ENCODE data around the gene POLR2H.

POLR2H gene

DNA sequence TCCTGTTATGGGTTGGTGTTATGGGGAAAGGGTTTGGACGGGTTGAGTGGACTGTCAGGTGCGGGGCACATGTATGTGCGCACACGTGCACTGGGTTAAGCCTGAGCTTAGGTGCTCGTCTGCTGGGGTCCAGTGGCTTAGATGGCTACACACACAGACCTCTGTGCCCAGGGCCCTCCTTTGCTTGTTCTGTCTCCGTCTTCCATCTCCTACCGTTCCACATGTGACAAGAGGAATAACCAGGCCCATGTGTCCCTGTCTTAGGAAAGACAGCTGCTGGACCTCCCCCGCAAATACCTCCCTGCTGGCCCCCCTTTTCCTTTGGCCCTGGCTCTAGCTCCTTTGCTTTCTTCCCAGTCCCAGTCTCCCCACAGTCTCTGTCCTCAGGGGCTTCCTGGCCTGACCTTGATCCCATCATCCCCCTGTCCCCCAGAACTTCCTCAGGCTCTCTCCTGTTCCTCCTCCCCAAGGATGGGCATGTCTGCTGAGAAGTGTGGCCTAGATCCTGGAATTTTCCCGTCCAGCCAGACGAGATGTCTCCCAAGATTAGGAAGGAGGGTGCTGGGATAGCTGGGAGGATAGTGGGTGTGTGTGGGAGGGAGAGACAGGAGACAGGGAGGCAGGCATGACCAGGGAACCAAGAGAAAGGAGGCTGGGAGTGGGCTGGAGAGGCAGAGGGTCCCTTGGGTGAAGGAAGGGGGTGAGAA lies 17.3 kb downstream of the POLR2H start:
- Mint-ChIP-seq H3K4me3 (peak overlapping the region; percentile 78), H3K9me3 (no peaks in the 10 kb centered on the region), H3K27ac (no peak overlapping the region), H3K4me1 (peaks cover 5% of the 10 kb centered on the region), H3K36me3 (no peaks in the 10 kb centered on the region), H3K27me3 (peaks cover 35% of the 10 kb centered on the region)
- no peak for DNase-seq (ENCODE audit: low spot score in 2 of 2)
- ATAC-seq (ENCODE audit: low read depth) = no peak

DNA sequence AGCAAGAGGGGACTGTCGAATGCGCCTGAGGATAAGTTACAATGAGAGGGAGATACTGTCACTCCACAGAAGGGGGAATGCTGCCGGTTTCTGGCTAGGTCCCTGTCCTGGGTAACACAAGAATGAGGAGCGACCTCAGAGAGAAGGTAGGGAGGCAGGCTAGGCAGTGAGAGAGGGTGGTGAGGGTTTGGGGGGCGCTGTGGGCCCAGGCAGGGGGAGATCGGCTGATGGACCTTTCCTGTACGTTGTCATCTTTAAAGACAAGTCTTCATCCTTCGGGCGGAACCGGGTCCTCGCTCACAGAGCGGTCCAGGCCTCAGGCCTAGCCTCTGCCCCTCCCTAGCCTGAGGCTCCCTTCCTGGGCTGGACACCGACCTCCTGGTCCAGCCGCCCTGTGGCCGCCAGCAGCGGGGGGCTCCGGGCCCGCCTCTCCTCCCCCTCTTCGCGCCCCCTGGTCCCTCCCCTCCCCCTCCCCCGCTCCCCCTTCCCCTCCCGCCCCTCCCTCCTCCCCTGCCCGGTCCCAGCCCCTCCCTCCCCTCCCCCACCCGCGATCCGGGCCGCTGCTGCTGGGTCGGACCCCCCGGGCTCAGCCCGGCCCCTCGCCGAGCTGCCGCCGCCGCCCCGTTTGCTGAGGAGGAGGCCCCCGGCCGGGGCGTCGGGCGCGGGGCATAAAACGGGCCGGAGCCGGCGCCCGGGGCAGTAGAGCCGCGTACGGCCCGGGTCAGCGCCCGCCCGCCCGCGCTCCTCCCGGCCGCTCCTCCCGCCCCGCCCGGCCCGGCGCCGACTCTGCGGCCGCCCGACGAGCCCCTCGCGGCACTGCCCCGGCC lies 18.1 kb downstream of the POLR2H start, which contains the start of gene CHRD:
Gene CHRD, plus strand, starts transcription at position 697 of the 827 bp plus-strand sequence. CDS start 265 bp downstream, outside the sequence.
- Mint-ChIP-seq H3K27ac (no peak within 1 kb of the TSS), H3K4me1 (peaks cover 5% of the 10 kb centered on the region), H3K9me3 (no peaks in the 10 kb centered on the region), H3K27me3 (peaks cover 41% of the 10 kb centered on the region), H3K4me3 (peak within 1 kb of the TSS; percentile 78), H3K36me3 (no peaks in the 10 kb centered on the region)
- no peak for DNase-seq (ENCODE audit: low spot score in 2 of 2)
- ATAC-seq (ENCODE audit: low read depth) = no peak

DNA sequence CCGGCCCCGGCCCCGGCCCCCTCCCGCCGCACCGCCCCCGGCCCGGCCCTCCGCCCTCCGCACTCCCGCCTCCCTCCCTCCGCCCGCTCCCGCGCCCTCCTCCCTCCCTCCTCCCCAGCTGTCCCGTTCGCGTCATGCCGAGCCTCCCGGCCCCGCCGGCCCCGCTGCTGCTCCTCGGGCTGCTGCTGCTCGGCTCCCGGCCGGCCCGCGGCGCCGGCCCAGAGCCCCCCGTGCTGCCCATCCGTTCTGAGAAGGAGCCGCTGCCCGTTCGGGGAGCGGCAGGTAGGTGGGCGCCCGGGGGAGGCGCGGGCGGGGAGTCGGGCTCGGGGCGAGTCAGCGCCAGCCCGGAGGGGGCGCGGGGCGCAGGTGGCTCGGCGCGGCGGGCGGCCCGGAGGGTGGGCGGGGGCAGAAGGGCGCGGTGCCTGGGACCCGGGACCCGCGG lies 18.7 kb downstream of the POLR2H start:
- Mint-ChIP-seq H3K4me3 (no peak overlapping the region), H3K27ac (no peak overlapping the region), H3K27me3 (peaks cover 43% of the 10 kb centered on the region), H3K36me3 (no peaks in the 10 kb centered on the region), H3K9me3 (no peaks in the 10 kb centered on the region), H3K4me1 (peaks cover 5% of the 10 kb centered on the region)
- DNase-seq (ENCODE audit: low spot score in 2 of 2) (no peak), ATAC-seq (ENCODE audit: low read depth) (peak; percentile 30)

DNA sequence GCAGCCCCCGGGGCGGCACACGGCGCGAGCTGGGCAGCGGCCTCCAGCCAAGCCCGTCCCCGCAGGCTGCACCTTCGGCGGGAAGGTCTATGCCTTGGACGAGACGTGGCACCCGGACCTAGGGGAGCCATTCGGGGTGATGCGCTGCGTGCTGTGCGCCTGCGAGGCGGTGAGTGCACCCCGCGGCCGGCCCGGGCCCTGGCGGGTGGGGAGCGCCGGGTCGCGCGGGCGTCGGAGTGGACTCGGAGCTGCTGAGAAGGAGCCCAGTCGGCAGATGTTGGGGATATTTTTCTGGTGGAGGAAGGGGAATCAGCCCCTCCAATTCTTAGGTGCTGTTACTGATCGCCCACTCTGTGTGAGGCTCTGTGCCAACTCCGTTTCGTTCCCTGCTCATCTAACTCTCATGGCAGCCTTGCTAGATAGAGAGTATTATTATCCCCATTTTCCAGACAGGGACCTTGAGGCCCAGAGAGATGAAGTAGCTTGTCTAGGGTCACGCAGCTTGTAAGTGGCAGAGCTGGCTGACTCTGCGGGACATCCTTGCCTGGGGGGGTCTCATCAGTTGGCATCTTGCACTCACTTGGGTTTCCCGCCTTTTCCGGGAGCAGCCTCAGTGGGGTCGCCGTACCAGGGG lies 19.2 kb downstream of the POLR2H start:
- DNase-seq (ENCODE audit: low spot score in 2 of 2) (peak in 1 of 2 donors; percentile 36), ATAC-seq (ENCODE audit: low read depth) (peak; percentile 54)
- H3K4me3 Mint-ChIP-seq = peak overlapping the region; percentile 72
- H3K36me3 Mint-ChIP-seq = no peaks in the 10 kb centered on the region
- H3K4me1 Mint-ChIP-seq = peaks cover 5% of the 10 kb centered on the region
- H3K27me3 Mint-ChIP-seq = peaks cover 40% of the 10 kb centered on the region
- no peaks in the 10 kb centered on the region for H3K9me3 Mint-ChIP-seq
- H3K27ac Mint-ChIP-seq = no peak overlapping the region

DNA sequence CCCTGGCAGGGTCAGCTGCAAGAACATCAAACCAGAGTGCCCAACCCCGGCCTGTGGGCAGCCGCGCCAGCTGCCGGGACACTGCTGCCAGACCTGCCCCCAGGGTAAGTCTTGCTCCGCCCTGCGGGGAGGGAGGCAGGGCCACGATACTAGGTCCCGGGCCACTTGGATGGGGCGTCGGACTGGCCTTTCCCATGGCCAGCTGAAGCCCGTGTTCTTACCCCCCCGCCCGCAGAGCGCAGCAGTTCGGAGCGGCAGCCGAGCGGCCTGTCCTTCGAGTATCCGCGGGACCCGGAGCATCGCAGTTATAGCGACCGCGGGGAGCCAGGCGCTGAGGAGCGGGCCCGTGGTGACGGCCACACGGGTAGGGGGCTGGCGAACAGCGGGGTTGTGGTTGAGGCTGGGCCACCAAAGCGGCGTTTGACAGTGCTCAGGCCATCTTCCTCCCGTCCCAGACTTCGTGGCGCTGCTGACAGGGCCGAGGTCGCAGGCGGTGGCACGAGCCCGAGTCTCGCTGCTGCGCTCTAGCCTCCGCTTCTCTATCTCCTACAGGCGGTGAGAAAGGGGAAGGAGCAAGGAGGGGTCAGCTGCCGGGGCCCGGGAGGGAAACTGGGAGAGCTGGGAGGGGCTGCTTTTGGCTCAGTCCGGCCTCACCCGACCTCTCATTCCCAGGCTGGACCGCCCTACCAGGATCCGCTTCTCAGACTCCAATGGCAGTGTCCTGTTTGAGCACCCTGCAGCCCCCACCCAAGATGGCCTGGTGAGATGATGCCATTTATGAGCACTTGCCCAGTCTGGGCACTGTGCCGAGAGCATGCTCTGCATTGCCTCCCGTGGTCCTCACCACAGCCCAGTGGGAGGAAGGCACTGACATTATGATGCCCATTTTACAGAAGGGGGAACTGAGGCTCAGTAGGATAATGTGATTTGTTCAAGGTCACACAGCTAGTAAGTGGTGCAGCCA lies 20.0 kb downstream of the POLR2H start:
- ATAC-seq (ENCODE audit: low read depth) (peak; percentile 35), DNase-seq (ENCODE audit: low spot score in 2 of 2) (no peak)
- Mint-ChIP-seq H3K27ac (no peak overlapping the region), H3K27me3 (peaks cover 39% of the 10 kb centered on the region), H3K36me3 (no peaks in the 10 kb centered on the region), H3K4me1 (peaks cover 5% of the 10 kb centered on the region), H3K9me3 (no peaks in the 10 kb centered on the region), H3K4me3 (peak overlapping the region; percentile 72)

DNA sequence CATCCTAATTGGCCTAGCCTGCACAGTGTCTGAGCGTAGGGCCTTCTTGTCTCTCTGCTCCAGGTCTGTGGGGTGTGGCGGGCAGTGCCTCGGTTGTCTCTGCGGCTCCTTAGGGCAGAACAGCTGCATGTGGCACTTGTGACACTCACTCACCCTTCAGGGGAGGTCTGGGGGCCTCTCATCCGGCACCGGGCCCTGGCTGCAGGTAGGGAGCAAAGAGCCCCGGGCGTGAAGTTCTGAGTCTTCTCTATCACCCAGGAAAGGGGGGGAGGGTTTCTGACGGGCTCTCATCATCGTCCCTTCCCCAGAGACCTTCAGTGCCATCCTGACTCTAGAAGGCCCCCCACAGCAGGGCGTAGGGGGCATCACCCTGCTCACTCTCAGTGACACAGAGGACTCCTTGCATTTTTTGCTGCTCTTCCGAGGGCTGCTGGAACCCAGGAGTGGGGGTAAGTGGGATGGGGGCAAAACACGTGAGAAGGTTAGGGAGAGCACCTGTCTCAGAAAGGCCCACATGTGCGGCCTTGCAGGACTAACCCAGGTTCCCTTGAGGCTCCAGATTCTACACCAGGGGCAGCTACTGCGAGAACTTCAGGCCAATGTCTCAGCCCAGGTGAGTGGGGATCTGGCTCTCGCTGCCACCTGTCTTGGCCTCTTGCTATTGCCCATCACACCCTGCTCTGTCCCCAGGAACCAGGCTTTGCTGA lies 21.0 kb downstream of the POLR2H start:
- Mint-ChIP-seq H3K27ac (no peak overlapping the region), H3K9me3 (no peaks in the 10 kb centered on the region), H3K4me3 (peak overlapping the region; percentile 14), H3K4me1 (peaks cover 5% of the 10 kb centered on the region), H3K36me3 (no peaks in the 10 kb centered on the region), H3K27me3 (peaks cover 36% of the 10 kb centered on the region)
- DNase-seq (ENCODE audit: low spot score in 2 of 2) (no peak), ATAC-seq (ENCODE audit: low read depth) (no peak)

DNA sequence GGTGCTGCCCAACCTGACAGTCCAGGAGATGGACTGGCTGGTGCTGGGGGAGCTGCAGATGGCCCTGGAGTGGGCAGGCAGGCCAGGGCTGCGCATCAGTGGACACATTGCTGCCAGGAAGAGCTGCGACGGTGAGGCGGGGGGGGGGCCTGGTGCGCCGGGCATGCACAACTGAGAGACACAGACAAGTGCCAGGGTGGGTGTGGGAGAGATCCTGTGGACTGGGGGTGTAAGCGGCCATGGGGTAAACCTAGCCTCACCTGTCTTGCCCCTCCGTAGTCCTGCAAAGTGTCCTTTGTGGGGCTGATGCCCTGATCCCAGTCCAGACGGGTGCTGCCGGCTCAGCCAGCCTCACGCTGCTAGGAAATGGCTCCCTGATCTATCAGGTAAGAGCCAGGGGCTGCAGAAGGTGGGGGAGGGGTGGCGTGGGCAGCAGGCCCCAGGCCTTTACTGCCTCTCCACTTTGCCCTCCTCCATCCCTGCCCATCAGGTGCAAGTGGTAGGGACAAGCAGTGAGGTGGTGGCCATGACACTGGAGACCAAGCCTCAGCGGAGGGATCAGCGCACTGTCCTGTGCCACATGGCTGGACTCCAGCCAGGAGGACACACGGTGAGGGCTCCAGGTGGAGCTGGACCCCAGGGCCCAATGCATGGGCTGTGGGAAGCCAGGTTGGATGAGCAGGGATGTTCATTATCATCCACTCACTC lies 21.7 kb downstream of the POLR2H start:
- no peak for ATAC-seq (ENCODE audit: low read depth)
- no peak overlapping the region for H3K4me3 Mint-ChIP-seq

DNA sequence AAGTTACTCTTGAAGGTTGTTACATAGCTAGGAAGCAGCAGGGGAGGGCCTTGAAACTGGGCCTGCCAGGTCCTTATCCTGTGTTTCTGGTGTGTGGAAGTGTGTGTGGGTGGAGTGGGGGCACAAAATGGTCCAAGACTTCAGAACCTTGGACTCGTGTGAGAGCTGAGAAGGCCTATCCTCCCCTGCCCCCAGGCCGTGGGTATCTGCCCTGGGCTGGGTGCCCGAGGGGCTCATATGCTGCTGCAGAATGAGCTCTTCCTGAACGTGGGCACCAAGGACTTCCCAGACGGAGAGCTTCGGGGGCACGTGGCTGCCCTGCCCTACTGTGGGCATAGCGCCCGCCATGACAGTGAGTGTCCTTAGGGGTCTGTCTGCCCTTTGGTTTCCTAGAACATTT lies 22.8 kb downstream of the POLR2H start:
- H3K9me3 Mint-ChIP-seq = no peaks in the 10 kb centered on the region
- peaks cover 5% of the 10 kb centered on the region for H3K4me1 Mint-ChIP-seq
- no peaks in the 10 kb centered on the region for H3K36me3 Mint-ChIP-seq
- ATAC-seq (ENCODE audit: low read depth) = no peak
- H3K4me3 Mint-ChIP-seq = no peak overlapping the region
- no peak overlapping the region for H3K27ac Mint-ChIP-seq
- H3K27me3 Mint-ChIP-seq = peaks cover 25% of the 10 kb centered on the region
- DNase-seq (ENCODE audit: low spot score in 2 of 2) = no peak

More for the DNA sequence above, 21.7 kb downstream of the POLR2H start:
- Mint-ChIP-seq H3K36me3 (no peaks in the 10 kb centered on the region), H3K9me3 (no peaks in the 10 kb centered on the region), H3K4me1 (peaks cover 5% of the 10 kb centered on the region), H3K27ac (no peak overlapping the region), H3K27me3 (peaks cover 32% of the 10 kb centered on the region)
- DNase-seq (ENCODE audit: low spot score in 2 of 2) = no peak

DNA sequence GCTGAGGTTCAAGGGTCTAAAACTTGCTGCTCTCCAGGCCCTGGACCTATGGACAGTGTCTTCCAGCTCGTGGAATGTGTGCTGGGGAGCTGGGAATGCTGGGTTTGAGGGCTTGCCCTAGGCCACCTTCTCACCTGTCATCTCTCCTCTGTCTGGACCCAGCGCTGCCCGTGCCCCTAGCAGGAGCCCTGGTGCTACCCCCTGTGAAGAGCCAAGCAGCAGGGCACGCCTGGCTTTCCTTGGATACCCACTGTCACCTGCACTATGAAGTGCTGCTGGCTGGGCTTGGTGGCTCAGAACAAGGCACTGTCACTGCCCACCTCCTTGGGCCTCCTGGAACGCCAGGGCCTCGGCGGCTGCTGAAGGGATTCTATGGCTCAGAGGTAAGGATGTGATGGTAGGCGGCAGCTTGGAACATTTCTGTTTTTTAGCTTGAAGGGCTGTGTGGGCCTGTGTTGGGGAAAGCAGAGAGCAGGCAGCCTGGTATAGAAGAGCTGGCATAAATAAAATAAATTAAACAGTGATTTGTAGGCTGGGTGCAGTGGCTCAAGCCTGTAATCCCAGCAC lies 23.4 kb downstream of the POLR2H start:
- no peaks in the 10 kb centered on the region for H3K9me3 Mint-ChIP-seq
- no peak overlapping the region for H3K27ac Mint-ChIP-seq
- H3K4me3 Mint-ChIP-seq = no peak overlapping the region
- peaks cover 25% of the 10 kb centered on the region for H3K27me3 Mint-ChIP-seq
- ATAC-seq (ENCODE audit: low read depth) = no peak
- H3K36me3 Mint-ChIP-seq = no peaks in the 10 kb centered on the region
- no peak for DNase-seq (ENCODE audit: low spot score in 2 of 2)
- peaks cover 5% of the 10 kb centered on the region for H3K4me1 Mint-ChIP-seq

DNA sequence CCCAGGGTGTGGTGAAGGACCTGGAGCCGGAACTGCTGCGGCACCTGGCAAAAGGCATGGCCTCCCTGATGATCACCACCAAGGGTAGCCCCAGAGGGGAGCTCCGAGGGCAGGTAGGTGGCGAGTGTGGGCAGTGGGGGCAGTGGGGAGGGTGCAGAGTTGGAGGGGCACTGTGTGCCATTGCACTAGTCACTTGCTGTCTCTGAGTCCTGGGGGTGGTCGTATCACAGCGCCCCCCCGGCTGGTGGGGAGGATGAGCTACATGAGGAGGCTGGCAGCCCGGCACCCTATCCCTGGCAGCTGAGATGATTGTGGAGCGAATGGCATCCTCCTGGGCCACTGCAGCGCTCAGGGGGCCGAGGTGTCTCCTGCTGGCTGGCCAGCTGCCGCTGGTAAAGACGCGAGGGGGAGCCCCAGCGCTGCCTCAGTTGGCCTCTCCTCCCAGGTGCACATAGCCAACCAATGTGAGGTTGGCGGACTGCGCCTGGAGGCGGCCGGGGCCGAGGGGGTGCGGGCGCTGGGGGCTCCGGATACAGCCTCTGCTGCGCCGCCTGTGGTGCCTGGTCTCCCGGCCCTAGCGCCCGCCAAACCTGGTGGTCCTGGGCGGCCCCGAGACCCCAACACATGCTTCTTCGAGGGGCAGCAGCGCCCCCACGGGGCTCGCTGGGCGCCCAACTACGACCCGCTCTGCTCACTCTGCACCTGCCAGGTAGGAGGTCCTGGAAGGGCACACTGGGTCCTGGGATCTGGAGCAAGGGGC lies 24.7 kb downstream of the POLR2H start:
- H3K4me1 Mint-ChIP-seq = no peaks in the 10 kb centered on the region
- ATAC-seq (ENCODE audit: low read depth) (no peak), DNase-seq (ENCODE audit: low spot score in 2 of 2) (no peak)
- H3K4me3 Mint-ChIP-seq = no peak overlapping the region
- no peaks in the 10 kb centered on the region for H3K36me3 Mint-ChIP-seq
- H3K27ac Mint-ChIP-seq = no peak overlapping the region
- peaks cover 29% of the 10 kb centered on the region for H3K27me3 Mint-ChIP-seq
- H3K9me3 Mint-ChIP-seq = no peaks in the 10 kb centered on the region

DNA sequence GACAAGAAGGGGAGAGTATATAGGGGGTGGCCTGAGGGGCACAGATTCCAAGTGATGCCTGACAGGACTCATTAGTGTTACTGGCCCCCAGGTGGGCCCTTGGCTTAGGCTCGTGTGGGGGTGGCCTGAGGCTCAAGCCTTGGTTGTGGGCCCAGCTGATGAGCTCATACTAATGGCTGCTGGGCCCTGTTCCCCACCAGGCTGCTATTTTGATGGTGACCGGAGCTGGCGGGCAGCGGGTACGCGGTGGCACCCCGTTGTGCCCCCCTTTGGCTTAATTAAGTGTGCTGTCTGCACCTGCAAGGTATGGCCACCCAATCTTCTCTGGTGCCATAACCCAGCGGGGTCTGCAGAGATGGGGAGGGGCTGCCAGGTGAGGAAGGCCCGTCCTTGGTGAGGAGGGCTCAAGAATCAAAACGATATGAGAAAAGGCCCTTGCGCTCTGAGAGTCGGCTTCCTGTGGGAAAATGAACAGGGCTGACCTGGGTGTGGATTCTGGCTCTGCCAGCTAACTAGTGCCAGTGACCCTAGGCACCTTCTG lies 25.7 kb downstream of the POLR2H start:
- Mint-ChIP-seq H3K4me3 (no peak overlapping the region), H3K36me3 (no peaks in the 10 kb centered on the region), H3K27me3 (peaks cover 28% of the 10 kb centered on the region), H3K27ac (no peak overlapping the region), H3K9me3 (no peaks in the 10 kb centered on the region), H3K4me1 (no peaks in the 10 kb centered on the region)
- DNase-seq (ENCODE audit: low spot score in 2 of 2) (no peak), ATAC-seq (ENCODE audit: low read depth) (no peak)
